ENCODE measurements around the gene SPAST. TPM values are rescaled to one million over a fixed set of nuclear protein-coding genes. Genes with fewer than 3 reads are reported as not detected.

SPAST gene
- total and polyA plus RNA-seq, 9 of the 15 experiments (the other 6 are each of a cell fraction or from before 2014, with no cell fraction given) = 7.4 to 37.0 (median 19.0) TPM

GRCh38 chr2:32064021-32064601, 755 bp downstream of the SPAST start (continued):
- TF ChIP-seq CREB3 (tag; conservative IDR thresholded peaks at IDR 0.05; ENCODE audit: low read depth) (no peak), ZNF3 (CRISPR knock-in tag; IDR thresholded peaks at IDR 0.05) (no peak), CHCHD3 (CRISPR knock-in tag; IDR thresholded peaks at IDR 0.05) (no peak), SMAD3 (CRISPR knock-in tag; conservative IDR thresholded peaks at IDR 0.05) (no peak), HDAC2 (IDR thresholded peaks at IDR 0.05) (no peak), NR2C1 (IDR thresholded peaks at IDR 0.05) (no peak), NR2C1 (tag; IDR thresholded peaks at IDR 0.05) (no peak), FOXA1 (IDR thresholded peaks at IDR 0.05; ENCODE audit: borderline replicate concordance) (no peak), NBN (IDR thresholded peaks at IDR 0.05; ENCODE audit: low read depth) (no peak), AFF4 (CRISPR knock-in tag; IDR thresholded peaks at IDR 0.05) (no peak), DIDO1 (tag; IDR thresholded peaks at IDR 0.05; ENCODE audit: low read depth) (no peak), PHF20 (IDR thresholded peaks at IDR 0.05; ENCODE audit: partially characterized antibody) (no peak), REST (IDR thresholded peaks at IDR 0.05; ENCODE audit: borderline replicate concordance) (no peak), REST (CRISPR knock-in tag; IDR thresholded peaks at IDR 0.05; ENCODE audit: low read depth) (no peak), ELK3 (CRISPR knock-in tag; IDR thresholded peaks at IDR 0.05) (no peak)

All from K562 (cell line).